Activated CD8-positive, alpha-beta memory T cell treated with anti-CD3 and anti-CD28 coated beads, Interleukin-2, amount 50 U/mL, for 24 hours (primary cell): ENCODE results near the gene VRTN.
A peak's percentile ranks its signal among the peaks of the same experiment; 100 is the strongest.

Experiments used
- DNase-seq: peaks from one replicate; pipeline ENCODE4 v3.0.0-alpha.2; 2020; ENCODE audit errors: extremely low read depth

Gene VRTN

GRCh38 chr14:74395094-74395493, 46.8 kb downstream of the VRTN start:
- no peak for DNase-seq

GRCh38 chr14:74400031-74400685, 51.9 kb downstream of the VRTN start:
- no peak for DNase-seq

- no peak for DNase-seq
Observed at GRCh38 chr14:74400919-74401503, 52.7 kb downstream of the VRTN start.

- DNase-seq, result peak; percentile 5
Observed at GRCh38 chr14:74401504-74402241, 53.4 kb downstream of the VRTN start.

- no peak for DNase-seq
Observed at GRCh38 chr14:74402401-74403251, 54.4 kb downstream of the VRTN start.

GRCh38 chr14:74403619-74404417, 55.5 kb downstream of the VRTN start:
- DNase-seq, result no peak

GRCh38 chr14:74404435-74404834, 56.2 kb downstream of the VRTN start:
- DNase-seq, result no peak

- DNase-seq, result no peak
Observed at GRCh38 chr14:74405663-74406062, 57.4 kb downstream of the VRTN start.

- no peak for DNase-seq
Observed at GRCh38 chr14:74407021-74407800, 58.9 kb downstream of the VRTN start.

- no peak for DNase-seq
Observed at GRCh38 chr14:74407801-74408154, 59.5 kb downstream of the VRTN start.

- DNase-seq, result no peak
Observed at GRCh38 chr14:74408870-74409269, 60.6 kb downstream of the VRTN start.

GRCh38 chr14:74409441-74409840, 61.2 kb downstream of the VRTN start:
- DNase-seq, result no peak
